Measurements from ENCODE around the gene CTAGE1.

CTAGE1 gene

GRCh38 chr18:22387787-22388186 lies 29.9 kb downstream of the CTAGE1 start:
- DNase-seq: no peak

GRCh38 chr18:22387364-22387763 lies 30.4 kb downstream of the CTAGE1 start:
- DNase-seq: no peak

GRCh38 chr18:22385718-22386117 lies 32.0 kb downstream of the CTAGE1 start:
- DNase-seq: no peak

- DNase-seq: no peak
These were observed 38.9 kb downstream of the CTAGE1 start for GRCh38 chr18:22378672-22379282.

GRCh38 chr18:22377769-22378168 lies 39.9 kb downstream of the CTAGE1 start:
- DNase-seq: no peak

GRCh38 chr18:22370414-22370813 lies 47.3 kb downstream of the CTAGE1 start:
- DNase-seq: no peak

GRCh38 chr18:22368021-22368420 lies 49.7 kb downstream of the CTAGE1 start:
- no peak for DNase-seq

GRCh38 chr18:22367303-22367702 lies 50.4 kb downstream of the CTAGE1 start:
- DNase-seq: no peak

- no peak for DNase-seq
These were observed 53.8 kb downstream of the CTAGE1 start for GRCh38 chr18:22363867-22364463.

Data from NCI-H1930 (cell line).